Measurements from ENCODE around the gene CLDN5.

Gene CLDN5

GRCh38 chr22:19523240-19524169 is 705 bp downstream of the CLDN5 start:
- Histone ChIP-seq H3K36me3 (replicated peaks) (peaks cover 23% of the 10 kb centered on the region), H3K27me3 (ENCODE audit: low read depth) (no peaks in the 10 kb centered on the region), H3K4me3 (no peak overlapping the region), H3K9me3 (no peaks in the 10 kb centered on the region), H3K4me1 (peaks cover 6% of the 10 kb centered on the region)
- in situ Hi-C loops (cut with MboI; ENCODE audit: low sequenced_read_pairs), result loop anchor here (25.0 kb wide), 1 partner anchor 111 kb away; no protein-coding TSS in a partner anchor
- DNase-seq (ENCODE audit: low spot score in 2 of 2), result no peak

- Histone ChIP-seq H3K9me3 (no peaks in the 10 kb centered on the region), H3K4me3 (no peak overlapping the region), H3K27me3 (ENCODE audit: low read depth) (no peaks in the 10 kb centered on the region), H3K36me3 (replicated peaks) (peaks cover 23% of the 10 kb centered on the region), H3K4me1 (peaks cover 6% of the 10 kb centered on the region)
- no peak for DNase-seq (ENCODE audit: low spot score in 2 of 2)
- in situ Hi-C loops (cut with MboI; ENCODE audit: low sequenced_read_pairs), result loop anchor here (25.0 kb wide), 1 partner anchor 111 kb away; no protein-coding TSS in a partner anchor
Observed at GRCh38 chr22:19522881-19523239, 1.4 kb downstream of the CLDN5 start.

GRCh38 chr22:19522190-19522880 is 1.9 kb downstream of the CLDN5 start:
- Histone ChIP-seq H3K36me3 (replicated peaks) (peaks cover 25% of the 10 kb centered on the region), H3K4me3 (no peak overlapping the region), H3K9me3 (no peaks in the 10 kb centered on the region), H3K27me3 (ENCODE audit: low read depth) (no peaks in the 10 kb centered on the region), H3K4me1 (peaks cover 1% of the 10 kb centered on the region; the same call in 1 of the 2 replicates)
- in situ Hi-C loops (cut with MboI; ENCODE audit: low sequenced_read_pairs), result loop anchor here (25.0 kb wide), 1 partner anchor 110 kb away; no protein-coding TSS in a partner anchor
- DNase-seq (ENCODE audit: low spot score in 2 of 2), result no peak

- H3K4me1 ChIP-seq, result no peaks in the 10 kb centered on the region
- DNase-seq (ENCODE audit: low spot score in 2 of 2), result no peak
- in situ Hi-C loops (cut with MboI; ENCODE audit: low sequenced_read_pairs), result loop anchor here (25.0 kb wide), 1 partner anchor 108 kb away; no protein-coding TSS in a partner anchor
- no peaks in the 10 kb centered on the region for H3K27me3 ChIP-seq (ENCODE audit: low read depth)
- H3K9me3 ChIP-seq, result no peaks in the 10 kb centered on the region
- H3K4me3 ChIP-seq, result no peak overlapping the region
- H3K36me3 ChIP-seq (replicated peaks), result peaks cover 35% of the 10 kb centered on the region
Observed at GRCh38 chr22:19520566-19521305, 3.5 kb downstream of the CLDN5 start.

GRCh38 chr22:19520007-19520406 is 4.2 kb downstream of the CLDN5 start:
- in situ Hi-C loops (cut with MboI; ENCODE audit: low sequenced_read_pairs), result loop anchor here (25.0 kb wide), 1 partner anchor 108 kb away; no protein-coding TSS in a partner anchor
- H3K36me3 ChIP-seq (replicated peaks), result peaks cover 42% of the 10 kb centered on the region
- no peaks in the 10 kb centered on the region for H3K4me1 ChIP-seq
- H3K4me3 ChIP-seq, result no peak overlapping the region
- no peaks in the 10 kb centered on the region for H3K9me3 ChIP-seq
- H3K27me3 ChIP-seq (ENCODE audit: low read depth), result no peaks in the 10 kb centered on the region
- DNase-seq (ENCODE audit: low spot score in 2 of 2), result no peak

- in situ Hi-C loops (cut with MboI; ENCODE audit: low sequenced_read_pairs), result loop anchor here (25.0 kb wide), 1 partner anchor 107 kb away; no protein-coding TSS in a partner anchor
- no peaks in the 10 kb centered on the region for H3K4me1 ChIP-seq
- no peaks in the 10 kb centered on the region for H3K9me3 ChIP-seq
- H3K4me3 ChIP-seq, result no peak overlapping the region
- DNase-seq (ENCODE audit: low spot score in 2 of 2), result no peak
- peaks cover 50% of the 10 kb centered on the region for H3K36me3 ChIP-seq (replicated peaks)
- H3K27me3 ChIP-seq (ENCODE audit: low read depth), result no peaks in the 10 kb centered on the region
Observed at GRCh38 chr22:19519041-19519926, 4.9 kb downstream of the CLDN5 start.

GRCh38 chr22:19518635-19519034 is 5.6 kb downstream of the CLDN5 start:
- H3K36me3 ChIP-seq (replicated peaks), result peaks cover 54% of the 10 kb centered on the region

GRCh38 chr22:19517919-19518611 is 6.1 kb downstream of the CLDN5 start:
- Histone ChIP-seq H3K4me3 (no peak overlapping the region), H3K4me1 (no peaks in the 10 kb centered on the region), H3K36me3 (replicated peaks) (peaks cover 54% of the 10 kb centered on the region), H3K27me3 (ENCODE audit: low read depth) (no peaks in the 10 kb centered on the region), H3K9me3 (no peaks in the 10 kb centered on the region)
- in situ Hi-C loops (cut with MboI; ENCODE audit: low sequenced_read_pairs), result loop anchor here (25.0 kb wide), 1 partner anchor 106 kb away; no protein-coding TSS in a partner anchor
- no peak for DNase-seq (ENCODE audit: low spot score in 2 of 2)

More at GRCh38 chr22:19518635-19519034, 5.6 kb downstream of the CLDN5 start:
- H3K4me3 ChIP-seq, result no peak overlapping the region
- H3K27me3 ChIP-seq (ENCODE audit: low read depth), result no peaks in the 10 kb centered on the region
- DNase-seq (ENCODE audit: low spot score in 2 of 2), result no peak
- no peaks in the 10 kb centered on the region for H3K9me3 ChIP-seq
- in situ Hi-C loops (cut with MboI; ENCODE audit: low sequenced_read_pairs), result loop anchor here (25.0 kb wide), 1 partner anchor 106 kb away; no protein-coding TSS in a partner anchor
- H3K4me1 ChIP-seq, result no peaks in the 10 kb centered on the region

GRCh38 chr22:19517171-19517500 is 7.1 kb downstream of the CLDN5 start:
- Histone ChIP-seq H3K4me1 (no peaks in the 10 kb centered on the region), H3K9me3 (no peaks in the 10 kb centered on the region), H3K36me3 (replicated peaks) (peaks cover 62% of the 10 kb centered on the region), H3K4me3 (no peak overlapping the region), H3K27me3 (ENCODE audit: low read depth) (no peaks in the 10 kb centered on the region)
- in situ Hi-C loops (cut with MboI; ENCODE audit: low sequenced_read_pairs), result loop anchor here (25.0 kb wide), 1 partner anchor 105 kb away; no protein-coding TSS in a partner anchor
- DNase-seq (ENCODE audit: low spot score in 2 of 2), result no peak

- H3K36me3 ChIP-seq (replicated peaks), result peaks cover 66% of the 10 kb centered on the region
- no peaks in the 10 kb centered on the region for H3K4me1 ChIP-seq
- H3K4me3 ChIP-seq, result no peak overlapping the region
- in situ Hi-C loops (cut with MboI; ENCODE audit: low sequenced_read_pairs), result loop anchor here (25.0 kb wide), 1 partner anchor 104 kb away; no protein-coding TSS in a partner anchor
- no peaks in the 10 kb centered on the region for H3K9me3 ChIP-seq
- no peaks in the 10 kb centered on the region for H3K27me3 ChIP-seq (ENCODE audit: low read depth)
- DNase-seq (ENCODE audit: low spot score in 2 of 2), result no peak
Observed at GRCh38 chr22:19516378-19517170, 7.6 kb downstream of the CLDN5 start.

- H3K27me3 ChIP-seq (ENCODE audit: low read depth), result no peaks in the 10 kb centered on the region
- DNase-seq (ENCODE audit: low spot score in 2 of 2), result no peak
- no peaks in the 10 kb centered on the region for H3K9me3 ChIP-seq
- H3K36me3 ChIP-seq (replicated peaks), result peaks cover 64% of the 10 kb centered on the region
- no peaks in the 10 kb centered on the region for H3K4me1 ChIP-seq
- no peak overlapping the region for H3K4me3 ChIP-seq
- in situ Hi-C loops (cut with MboI; ENCODE audit: low sequenced_read_pairs), result loop anchor here (25.0 kb wide), 1 partner anchor 104 kb away; no protein-coding TSS in a partner anchor
Observed at GRCh38 chr22:19515654-19516377, 8.4 kb downstream of the CLDN5 start.
